BJ (cell line): ENCODE results near the gene POLR1G. TPM values are rescaled to one million over a fixed set of nuclear protein-coding genes. Genes with fewer than 3 reads are reported as not detected.

Experiments used
- CTCF ChIA-PET: fragments of 350-600 bp; formaldehyde crosslinking; extraction: SDS; loops from one replicate; lab custom pipeline; 2021; ENCODE audit warnings: antibody characterized with exemption, inconsistent platforms; lab: Yijun Ruan, JAX
- POLR2A ChIA-PET: fragments of 300-600 bp; sonication (Branson Sonifier 250); formaldehyde crosslinking; extraction: SDS; loops from one replicate; lab custom pipeline; 2021; ENCODE audit warnings: antibody characterized with exemption; lab: Charles Lee
- DNase-seq: peaks from one replicate; pipeline ENCODE4 v3.0.0-alpha.2; 2011; ENCODE audit warnings: low read depth
- H3K27me3 ChIP-seq: 2 replicates; pipeline ENCODE4 v1.6.0; 2011; ENCODE audit warnings: low read length; ENCODE audit not compliant: control insufficient read depth, insufficient read depth
- H3K36me3 ChIP-seq: 2 replicates; pipeline ENCODE4 v1.5.1; 2011; ENCODE audit warnings: low read length; ENCODE audit not compliant: control insufficient read depth, insufficient read depth
- H3K4me3 ChIP-seq: 2 replicates; pipeline ENCODE4 v1.5.1; 2011; ENCODE audit warnings: low read depth, mild to moderate bottlenecking, control low read depth, low read length
- polyA plus RNA-seq: library from polyadenylated mRNA; depleted of rRNA; stranded (reverse); fragments of >200 nt; gene quantifications from 2 replicates; pipeline ENCODE4 v1.2.3, GENCODE V29; 2011
- TF ChIP-seq, protein P1 (sequence below): IDR thresholded peaks from 2 replicates; pipeline ENCODE4 v1.5.1; 2011; ENCODE audit warnings: low read depth, mild to moderate bottlenecking, control low read depth, inconsistent platforms, low read length, moderate library complexity; ENCODE audit not compliant: insufficient read depth

The POLR1G gene
- polyA plus RNA-seq, 1 experiment = 3.0 TPM

DNA sequence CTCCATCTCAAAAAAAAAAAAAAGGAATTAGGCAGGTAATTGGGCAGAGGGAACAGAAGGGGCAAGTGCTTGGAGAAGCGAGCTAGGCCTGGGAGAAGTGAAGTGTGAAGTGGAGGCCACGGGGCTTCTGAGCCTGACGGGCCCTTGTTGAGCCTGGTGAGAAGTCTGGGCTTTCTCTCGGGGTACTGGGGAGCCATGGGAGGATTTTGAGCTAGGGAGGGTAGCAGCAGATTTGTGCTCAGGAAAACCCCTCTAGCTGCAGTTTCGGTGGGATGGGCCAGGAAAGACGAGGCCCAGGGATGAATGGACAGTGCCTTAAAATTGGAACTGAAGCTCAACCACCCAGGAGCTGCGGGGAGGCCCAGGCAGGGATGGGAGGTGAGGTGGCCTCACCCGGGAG is 8.0 kb downstream of the POLR1G start:
- Histone ChIP-seq H3K4me3 (no peak overlapping the region), H3K27me3 (no peaks in the 10 kb centered on the region), H3K36me3 (peaks cover 16% of the 10 kb centered on the region)
- POLR2A ChIA-PET = no interaction called here
- CTCF ChIA-PET = interaction anchor here (0.6 to 2.5 kb wide), 4 partner anchors 13 to 1830 kb away, joined by 3 to 9 read pairs (median 4); no protein-coding TSS in a partner anchor
- no peak for DNase-seq
- TF ChIP-seq, protein P1, sequence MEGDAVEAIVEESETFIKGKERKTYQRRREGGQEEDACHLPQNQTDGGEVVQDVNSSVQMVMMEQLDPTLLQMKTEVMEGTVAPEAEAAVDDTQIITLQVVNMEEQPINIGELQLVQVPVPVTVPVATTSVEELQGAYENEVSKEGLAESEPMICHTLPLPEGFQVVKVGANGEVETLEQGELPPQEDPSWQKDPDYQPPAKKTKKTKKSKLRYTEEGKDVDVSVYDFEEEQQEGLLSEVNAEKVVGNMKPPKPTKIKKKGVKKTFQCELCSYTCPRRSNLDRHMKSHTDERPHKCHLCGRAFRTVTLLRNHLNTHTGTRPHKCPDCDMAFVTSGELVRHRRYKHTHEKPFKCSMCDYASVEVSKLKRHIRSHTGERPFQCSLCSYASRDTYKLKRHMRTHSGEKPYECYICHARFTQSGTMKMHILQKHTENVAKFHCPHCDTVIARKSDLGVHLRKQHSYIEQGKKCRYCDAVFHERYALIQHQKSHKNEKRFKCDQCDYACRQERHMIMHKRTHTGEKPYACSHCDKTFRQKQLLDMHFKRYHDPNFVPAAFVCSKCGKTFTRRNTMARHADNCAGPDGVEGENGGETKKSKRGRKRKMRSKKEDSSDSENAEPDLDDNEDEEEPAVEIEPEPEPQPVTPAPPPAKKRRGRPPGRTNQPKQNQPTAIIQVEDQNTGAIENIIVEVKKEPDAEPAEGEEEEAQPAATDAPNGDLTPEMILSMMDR = no peak

DNA sequence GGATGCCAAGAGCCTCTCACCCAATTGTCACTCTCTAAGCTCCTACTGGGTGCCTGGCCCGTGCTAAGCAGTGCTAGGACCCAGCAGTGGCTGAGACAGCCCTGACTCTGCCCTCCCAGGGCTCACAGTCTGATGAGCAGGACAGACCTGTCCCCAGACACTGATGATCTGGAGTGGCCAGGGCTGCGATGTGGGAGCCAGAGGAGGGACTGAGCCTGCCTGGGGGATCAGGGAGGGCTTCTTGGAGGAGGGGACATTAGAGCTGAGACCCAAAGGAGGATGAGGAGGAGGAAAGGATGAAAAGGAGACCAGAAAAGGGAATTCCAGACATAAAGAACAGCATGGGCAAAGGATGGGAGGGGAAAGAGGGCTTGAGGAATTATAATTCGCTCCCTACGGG is 10.7 kb downstream of the POLR1G start:
- DNase-seq = no peak
- H3K4me3 ChIP-seq = no peak overlapping the region
- no peaks in the 10 kb centered on the region for H3K27me3 ChIP-seq
- peaks cover 20% of the 10 kb centered on the region for H3K36me3 ChIP-seq
- TF ChIP-seq, protein P1 = no peak
- ChIA-PET CTCF (interaction anchor here (1.0 to 1.9 kb wide), 3 partner anchors 11 to 68 kb away, joined by 5 to 6 read pairs (median 5); no protein-coding TSS in a partner anchor), POLR2A (no interaction called here)

DNA sequence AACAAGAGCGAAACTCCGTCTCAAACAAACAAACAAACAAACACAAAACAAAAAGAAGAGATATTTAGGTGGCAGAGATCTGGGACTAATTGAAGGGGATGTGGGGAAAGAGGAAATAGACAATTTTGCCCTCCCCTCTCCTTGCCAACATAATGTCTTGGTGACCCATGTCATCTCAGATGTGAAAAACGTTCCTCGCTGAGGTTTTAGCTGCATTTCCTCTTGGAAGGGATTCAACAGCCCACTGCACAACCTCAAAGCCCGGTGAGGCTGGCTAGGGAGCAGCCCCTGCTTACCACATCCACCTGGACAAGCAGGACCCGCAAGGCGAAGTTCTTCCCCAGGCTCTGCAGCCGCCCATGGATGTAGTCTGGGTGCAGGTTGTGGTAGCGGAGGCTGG is 12.4 kb downstream of the POLR1G start:
- no peak for DNase-seq

DNA sequence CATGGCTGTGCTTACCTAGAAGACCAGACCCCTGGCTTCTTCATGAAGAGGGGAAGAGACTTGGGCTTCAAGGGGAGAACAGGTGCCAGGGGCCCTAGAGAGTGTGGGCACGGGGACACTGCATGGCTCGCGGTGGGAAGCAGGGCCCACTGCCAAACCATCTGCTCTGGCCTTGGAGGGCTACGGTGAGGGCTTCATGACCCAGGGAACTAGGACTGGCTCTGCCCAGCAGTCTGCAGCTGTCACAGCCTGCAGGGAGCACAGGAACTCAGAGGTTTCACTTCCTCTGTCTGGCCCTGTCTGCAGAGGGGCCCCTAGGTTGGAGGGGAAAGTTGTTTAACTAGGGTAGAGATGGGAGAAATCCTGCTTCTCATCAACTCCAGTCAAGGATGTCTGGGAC is 13.0 kb downstream of the POLR1G start:
- TF ChIP-seq, protein P1 = no peak
- ChIA-PET POLR2A (no interaction called here), CTCF (no interaction called here)
- no peak overlapping the region for H3K4me3 ChIP-seq
- H3K27me3 ChIP-seq = no peaks in the 10 kb centered on the region
- H3K36me3 ChIP-seq = peaks cover 11% of the 10 kb centered on the region
- no peak for DNase-seq

More for the DNA sequence above, 12.4 kb downstream of the POLR1G start:
- H3K27me3 ChIP-seq = no peaks in the 10 kb centered on the region
- peaks cover 15% of the 10 kb centered on the region for H3K36me3 ChIP-seq
- TF ChIP-seq, protein P1 = no peak
- H3K4me3 ChIP-seq = no peak overlapping the region
- CTCF ChIA-PET = no interaction called here
- POLR2A ChIA-PET = interaction anchor here (0.5 kb wide), 1 partner anchor 86 kb away, joined by 6 read pairs; no protein-coding TSS in a partner anchor

DNA sequence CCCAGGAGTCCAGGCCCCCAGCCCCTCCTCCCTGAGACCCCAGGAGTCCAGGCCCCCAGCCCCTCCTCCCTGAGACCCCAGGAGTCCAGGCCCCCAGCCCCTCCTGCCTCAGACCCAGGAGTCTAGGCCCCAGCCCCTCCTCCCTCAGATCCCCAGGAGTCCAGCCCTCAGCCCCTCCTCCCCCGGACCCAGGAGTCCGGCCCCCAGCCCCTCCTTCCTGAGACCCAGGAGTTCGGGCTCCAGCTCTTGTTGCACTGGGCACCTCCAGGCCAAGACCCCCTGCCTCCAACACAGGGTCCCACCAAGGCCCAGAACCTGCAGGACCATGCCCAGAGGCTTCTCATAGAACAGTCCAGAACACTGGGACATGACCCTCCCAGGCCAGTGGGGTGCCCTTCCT is 13.5 kb downstream of the POLR1G start:
- ChIA-PET CTCF (interaction anchor here (1.0 kb wide), 1 partner anchor 18 kb away, joined by 3 read pairs; no protein-coding TSS in a partner anchor), POLR2A (no interaction called here)
- no peak for DNase-seq
- Histone ChIP-seq H3K4me3 (no peak overlapping the region), H3K27me3 (no peaks in the 10 kb centered on the region), H3K36me3 (peaks cover 7% of the 10 kb centered on the region)
- TF ChIP-seq, protein P1 = no peak
